Fibroblast of lung (primary cell): ENCODE results near the gene ERI2. TPM values are rescaled to one million over a fixed set of nuclear protein-coding genes. Genes with fewer than 3 reads are reported as not detected.

Experiments
- DNase-seq, 2 donors: peaks; one replicate each; pipeline versions ENCODE4 v3.0.0 to v3.0.0-alpha.2; 2010; ENCODE audit warnings: low read depth in 2 of 2
- H2AFZ ChIP-seq: 2 replicates; pipeline ENCODE4 v1.5.1; 2012; ENCODE audit warnings: low read length, control low read depth, inconsistent platforms
- H3K27ac ChIP-seq: 2 replicates; pipeline ENCODE4 v1.5.1; 2011; ENCODE audit warnings: low read length, control low read depth; ENCODE audit not compliant: insufficient read depth
- H3K27me3 ChIP-seq: 2 replicates; pipeline ENCODE4 v1.5.1; 2011; ENCODE audit warnings: mild to moderate bottlenecking, low read length; ENCODE audit not compliant: control insufficient read depth, insufficient read depth
- H3K36me3 ChIP-seq: 2 replicates; pipeline ENCODE4 v1.5.1; 2011; ENCODE audit warnings: low read length; ENCODE audit not compliant: control insufficient read depth, insufficient read depth
- H3K4me1 ChIP-seq: 2 replicates; pipeline ENCODE4 v1.5.1; 2011; ENCODE audit warnings: low read length; ENCODE audit not compliant: control insufficient read depth, insufficient read depth; ENCODE audit errors: extremely low read depth
- H3K4me2 ChIP-seq: 2 replicates; pipeline ENCODE4 v1.5.1; 2011; ENCODE audit warnings: low read length, control low read depth; ENCODE audit not compliant: insufficient read depth; ENCODE audit errors: extremely low read depth
- H3K4me3 ChIP-seq, 4 experiments: fragments of 200-600 bp in 1 of 4; sonication (generic) in 1 of 4; replicated peaks in 1 of 4; 2 replicates each; pipeline ENCODE4 v1.5.1; 2011 to 2016; ENCODE audit warnings: low read length in 4 of 4, low read depth in 3 of 4, mild to moderate bottlenecking in 3 of 4, control low read depth in 2 of 4, inconsistent platforms in 1 of 4, mixed read lengths in 1 of 4; ENCODE audit not compliant: insufficient read depth in 1 of 4; ENCODE audit errors: control extremely low read depth in 1 of 4
- H3K79me2 ChIP-seq: 2 replicates; pipeline ENCODE4 v1.5.1; 2012; ENCODE audit warnings: mild to moderate bottlenecking, low read length, inconsistent platforms; ENCODE audit not compliant: control insufficient read depth, insufficient read depth
- H3K9ac ChIP-seq: 2 replicates; pipeline ENCODE4 v1.5.1; 2011; ENCODE audit warnings: mild to moderate bottlenecking, low read length, control low read depth; ENCODE audit not compliant: insufficient read depth
- H3K9me3 ChIP-seq: 2 replicates; pipeline ENCODE4 v1.5.1; 2012; ENCODE audit warnings: low read depth, low read length; ENCODE audit not compliant: control insufficient read depth, insufficient read depth
- H4K20me1 ChIP-seq: 2 replicates; pipeline ENCODE4 v1.5.1; 2011; ENCODE audit warnings: low read length; ENCODE audit not compliant: control insufficient read depth, insufficient read depth; ENCODE audit errors: extremely low read depth
- CTCF ChIP-seq, 2 donors: IDR thresholded peaks in 1 of 2; conservative IDR thresholded peaks in 1 of 2; 1 replicate in 1 of 2; 2 replicates in 1 of 2; pipeline ENCODE4 v1.5.1; 2011 to 2012; ENCODE audit warnings: low read length in 2 of 2, control low read depth in 1 of 2, inconsistent platforms in 1 of 2, low read depth in 1 of 2, mild to moderate bottlenecking in 1 of 2
- EZH2 ChIP-seq: IDR thresholded peaks from 2 replicates; pipeline ENCODE4 v1.5.1; 2012; ENCODE audit warnings: low read length, control low read depth, mild to moderate bottlenecking; ENCODE audit errors: missing control alignments
- polyA plus RNA-seq, 2 donors: library from polyadenylated mRNA; depleted of rRNA in 1 of 2; stranded (reverse) in 1 of 2; unstranded in 1 of 2; fragments of >200 nt; gene quantifications; 2 replicates each; pipeline ENCODE4 v1.2.1, GENCODE V29; 2011 to 2012; ENCODE audit warnings: missing spikeins in 1 of 2
- total RNA-seq: library from RNA; depleted of rRNA; stranded (reverse); fragments of >200 nt; gene quantifications from 2 replicates; pipeline ENCODE4 v1.2.1, GENCODE V29; 2014

Gene ERI2
- total and polyA plus RNA-seq, 2 donors (not counting 1 experiment from before 2014, with no cell fraction given), result 10.5 to 30.1 TPM

- Histone ChIP-seq H4K20me1 (no peaks in the 10 kb centered on the region), H3K9me3 (no peaks in the 10 kb centered on the region), H3K4me1 (peaks cover 10% of the 10 kb centered on the region), H3K4me3 (no peak overlapping the region), H3K27ac (no peak overlapping the region), H2AFZ (no peak overlapping the region), H3K36me3 (peaks cover 4% of the 10 kb centered on the region), H3K27me3 (no peaks in the 10 kb centered on the region), H3K79me2 (peaks cover 2% of the 10 kb centered on the region), H3K4me2 (no peak overlapping the region), H3K9ac (no peak overlapping the region)
- no peak for DNase-seq
- TF ChIP-seq EZH2 (no peak), CTCF (conservative IDR thresholded peaks at IDR 0.05 in 1 of 2, IDR thresholded peaks at IDR 0.05 in 1 of 2; ENCODE audit: low read depth in 1 of 2, low read length in 2 of 2) (no peak)
Observed at GRCh38 chr16:20853143-20853542, 46.9 kb upstream of the ERI2 start.

GRCh38 chr16:20851601-20852000 lies 45.3 kb upstream of the ERI2 start:
- H3K36me3 ChIP-seq, result peaks cover 4% of the 10 kb centered on the region
- no peak overlapping the region for H3K4me3 ChIP-seq
- H3K27ac ChIP-seq, result peak overlapping the region; percentile 21
- peak overlapping the region; percentile 4 for H3K4me2 ChIP-seq
- peaks cover 2% of the 10 kb centered on the region for H3K79me2 ChIP-seq
- H2AFZ ChIP-seq, result no peak overlapping the region
- TF ChIP-seq EZH2 (no peak), CTCF (conservative IDR thresholded peaks at IDR 0.05 in 1 of 2, IDR thresholded peaks at IDR 0.05 in 1 of 2; ENCODE audit: low read depth in 1 of 2, low read length in 2 of 2) (no peak)
- H3K4me1 ChIP-seq, result peaks cover 10% of the 10 kb centered on the region
- no peaks in the 10 kb centered on the region for H3K27me3 ChIP-seq
- DNase-seq, result peak; percentile 96 to 97
- H3K9ac ChIP-seq, result no peak overlapping the region
- H4K20me1 ChIP-seq, result no peaks in the 10 kb centered on the region
- no peaks in the 10 kb centered on the region for H3K9me3 ChIP-seq

DNA sequence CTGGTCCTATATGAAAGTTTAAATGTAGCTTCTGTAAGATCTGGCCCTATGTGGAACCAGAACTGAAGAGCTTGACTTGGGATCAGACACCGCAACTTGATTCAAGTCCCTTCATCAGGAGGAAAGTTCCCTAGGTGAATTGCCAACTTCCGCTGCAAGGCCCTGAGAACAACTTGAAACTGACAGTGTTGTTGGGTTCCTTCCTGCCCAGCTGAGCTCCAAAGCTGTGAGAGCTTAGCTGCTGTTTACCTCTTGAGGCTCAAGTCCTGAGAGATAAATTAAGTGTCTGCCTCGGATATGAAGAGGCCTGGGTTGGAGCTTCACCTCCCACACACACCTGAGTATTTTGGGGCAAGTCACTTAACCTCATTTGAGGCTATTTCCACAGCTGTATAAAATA lies 44.7 kb upstream of the ERI2 start:
- Histone ChIP-seq H3K36me3 (peaks cover 4% of the 10 kb centered on the region), H3K4me2 (no peak overlapping the region), H2AFZ (no peak overlapping the region), H3K4me1 (peaks cover 10% of the 10 kb centered on the region), H3K4me3 (no peak overlapping the region), H3K79me2 (peaks cover 2% of the 10 kb centered on the region), H3K9ac (no peak overlapping the region), H3K9me3 (no peaks in the 10 kb centered on the region), H3K27me3 (no peaks in the 10 kb centered on the region), H4K20me1 (no peaks in the 10 kb centered on the region), H3K27ac (peak overlapping the region; percentile 5)
- TF ChIP-seq CTCF (conservative IDR thresholded peaks at IDR 0.05 in 1 of 2, IDR thresholded peaks at IDR 0.05 in 1 of 2; ENCODE audit: low read depth in 1 of 2, low read length in 2 of 2), result no peak
- no peak for TF ChIP-seq EZH2
- DNase-seq, result peak in 1 of 2 donors; percentile 23
